GM23338 (cell line): Measurements from ENCODE around the gene MS4A18. TPM values are rescaled to one million over a fixed set of nuclear protein-coding genes. Genes with fewer than 3 reads are reported as not detected.

ENCODE experiments used
- ATAC-seq: fragments of 200-7000 bp; cut with Tn5 transposase; 3 replicates; pipeline ENCODE4 v1.9.1; 2020
- DNase-seq: peaks from one replicate; pipeline ENCODE4 v3.0.0-alpha.2; 2015; ENCODE audit warnings: low spot score
- H2AFZ ChIP-seq: fragments of 200-600 bp; sonication (generic); 2 replicates; pipeline ENCODE4 v1.8.0; 2016; ENCODE audit warnings: antibody characterized with exemption, mild to moderate bottlenecking, moderate library complexity
- H3F3A ChIP-seq: fragments of 200-600 bp; sonication (generic); replicated peaks from 2 replicates; pipeline ENCODE4 v1.8.0; 2017; ENCODE audit warnings: antibody characterized with exemption, mixed run types, low read depth
- H3K27ac ChIP-seq: fragments of 200-600 bp; sonication (generic); 2 replicates; pipeline ENCODE4 v1.6.1; 2016; ENCODE audit warnings: low read depth
- H3K27me3 ChIP-seq: fragments of 200-600 bp; sonication (generic); 2 replicates; pipeline ENCODE4 v1.8.0; 2016; ENCODE audit warnings: mild to moderate bottlenecking, mixed run types, moderate library complexity; ENCODE audit not compliant: insufficient read depth
- H3K36me3 ChIP-seq: fragments of 200-600 bp; sonication (generic); 2 replicates; pipeline ENCODE4 v1.8.0; 2016; ENCODE audit warnings: mild to moderate bottlenecking; ENCODE audit not compliant: insufficient read depth
- H3K4me1 ChIP-seq: fragments of 200-600 bp; sonication (generic); 2 replicates; pipeline ENCODE4 v1.8.0; 2016; ENCODE audit warnings: mild to moderate bottlenecking, moderate library complexity; ENCODE audit not compliant: insufficient read depth
- H3K4me2 ChIP-seq: fragments of 200-600 bp; sonication (generic); 2 replicates; pipeline ENCODE4 v1.7.1; 2017; ENCODE audit warnings: mixed run types
- H3K4me3 ChIP-seq: fragments of 200-600 bp; sonication (generic); 2 replicates; pipeline ENCODE4 v1.6.1; 2016; ENCODE audit warnings: mixed run types
- H3K79me2 ChIP-seq: fragments of 200-600 bp; sonication (generic); replicated peaks from 2 replicates; pipeline ENCODE4 v1.8.0; 2017; ENCODE audit warnings: mild to moderate bottlenecking; ENCODE audit not compliant: insufficient read depth
- H3K9me2 ChIP-seq: fragments of 200-600 bp; sonication (generic); 2 replicates; pipeline ENCODE4 v1.8.0; 2017; ENCODE audit not compliant: insufficient read depth
- H4K20me1 ChIP-seq: fragments of 200-600 bp; sonication (generic); replicated peaks from 2 replicates; pipeline ENCODE4 v1.8.0; 2017; ENCODE audit warnings: mild to moderate bottlenecking; ENCODE audit not compliant: insufficient read depth
- H3K27ac Mint-ChIP-seq: 2 replicates; pipeline ENCODE4 v1.8.0; 2020; ENCODE audit warnings: inconsistent platforms, mild to moderate bottlenecking, moderate library complexity, mixed read lengths
- H3K27me3 Mint-ChIP-seq: 3 replicates; pipeline ENCODE4 v1.8.0; 2022; ENCODE audit warnings: low read depth, mild to moderate bottlenecking, moderate library complexity, mixed read lengths, inconsistent platforms; ENCODE audit not compliant: insufficient read depth, poor library complexity
- H3K36me3 Mint-ChIP-seq: 3 replicates; pipeline ENCODE4 v1.8.0; 2021; ENCODE audit warnings: low read depth, mild to moderate bottlenecking, inconsistent platforms, moderate library complexity, mixed read lengths
- H3K4me1 Mint-ChIP-seq: 3 replicates; pipeline ENCODE4 v1.8.0; 2020; ENCODE audit warnings: mild to moderate bottlenecking, inconsistent platforms, mixed read lengths
- H3K4me3 Mint-ChIP-seq: 3 replicates; pipeline ENCODE4 v1.8.0; 2021; ENCODE audit warnings: moderate library complexity, mild to moderate bottlenecking, inconsistent platforms, mixed read lengths
- H3K9me3 Mint-ChIP-seq: 3 replicates; pipeline ENCODE4 v1.8.0; 2020; ENCODE audit warnings: moderate library complexity, mild to moderate bottlenecking, inconsistent platforms, mixed read lengths
- CREB1 ChIP-seq: fragments of 250-450 bp; sonication (Bioruptor Pico); IDR thresholded peaks from 2 replicates; pipeline ENCODE4 v1.5.0; 2020; ENCODE audit warnings: low read depth, mild to moderate bottlenecking, moderate library complexity
- EZH2 ChIP-seq: fragments of 200-600 bp; sonication (generic); IDR thresholded peaks from one replicate; pipeline ENCODE4 v1.8.0; 2017; ENCODE audit warnings: antibody characterized with exemption, mild to moderate bottlenecking, low read depth; ENCODE audit not compliant: unreplicated experiment
- EZH2phosphoT487 ChIP-seq: fragments of 200-600 bp; sonication (generic); IDR thresholded peaks from one replicate; pipeline ENCODE4 v1.8.1; 2018; ENCODE audit warnings: antibody characterized with exemption; ENCODE audit not compliant: unreplicated experiment
- JUNB ChIP-seq: IDR thresholded peaks from one replicate; pipeline ENCODE4 v1.6.1; 2016; ENCODE audit warnings: antibody characterized with exemption; ENCODE audit not compliant: unreplicated experiment
- NANOG ChIP-seq: IDR thresholded peaks from 2 replicates; pipeline ENCODE4 v1.6.1; 2016; ENCODE audit warnings: antibody characterized with exemption, borderline replicate concordance
- POLR2AphosphoS5 ChIP-seq: IDR thresholded peaks from 2 replicates; pipeline ENCODE4 v1.6.1; 2016; ENCODE audit warnings: antibody characterized with exemption, low read depth
- STAT1 ChIP-seq: IDR thresholded peaks from one replicate; pipeline ENCODE4 v1.6.1; 2016; ENCODE audit warnings: antibody characterized with exemption; ENCODE audit not compliant: unreplicated experiment
- ZNF114 ChIP-seq: fragments of 250-450 bp; sonication (Bioruptor Pico); IDR thresholded peaks from 2 replicates; pipeline ENCODE4 v1.5.0; 2020; ENCODE audit warnings: mild to moderate bottlenecking, moderate library complexity
- ZNF331 ChIP-seq: fragments of 250-450 bp; sonication (Bioruptor Pico); IDR thresholded peaks from 2 replicates; pipeline ENCODE4 v1.5.0; 2020; ENCODE audit warnings: low read depth, mild to moderate bottlenecking, moderate library complexity
- polyA plus RNA-seq: library from polyadenylated mRNA; unstranded; fragments of >200 nt; fragmentation: Nextera tagmentation; extraction: Ambion mirVana; gene quantifications from 2 replicates; pipeline ENCODE4 v1.2.1, GENCODE V29; 2016
- total RNA-seq: library from RNA; depleted of rRNA; stranded (reverse); fragments of >200 nt; shearing (Covaris generic); gene quantifications from 2 replicates; pipeline ENCODE4 v1.2.3, GENCODE V29; 2014
- TF ChIP-seq, protein P1 (sequence below): IDR thresholded peaks from one replicate; pipeline ENCODE4 v1.6.1; 2018; ENCODE audit warnings: antibody characterized with exemption; ENCODE audit not compliant: unreplicated experiment
- TF ChIP-seq, protein P2 (sequence below), 2 experiments: fragments of 200-600 bp in 1 of 2; sonication (generic) in 1 of 2; conservative IDR thresholded peaks; 2 replicates each; pipeline versions ENCODE4 v1.5.1 to v1.6.1; 2016 to 2017; ENCODE audit warnings: antibody characterized with exemption in 2 of 2, low read depth in 2 of 2, mild to moderate bottlenecking in 2 of 2, moderate library complexity in 1 of 2
- TF ChIP-seq, protein P3 (sequence below): IDR thresholded peaks from 2 replicates; pipeline ENCODE4 v1.6.1; 2016; ENCODE audit warnings: antibody characterized with exemption
- TF ChIP-seq, protein P4 (sequence below): fragments of 250-450 bp; sonication (Bioruptor Pico); IDR thresholded peaks from 2 replicates; pipeline ENCODE4 v1.5.0; 2020; ENCODE audit warnings: mild to moderate bottlenecking, moderate library complexity

Gene MS4A18
- total and polyA plus RNA-seq, 2 experiments from 2014 or later, result not detected

DNA sequence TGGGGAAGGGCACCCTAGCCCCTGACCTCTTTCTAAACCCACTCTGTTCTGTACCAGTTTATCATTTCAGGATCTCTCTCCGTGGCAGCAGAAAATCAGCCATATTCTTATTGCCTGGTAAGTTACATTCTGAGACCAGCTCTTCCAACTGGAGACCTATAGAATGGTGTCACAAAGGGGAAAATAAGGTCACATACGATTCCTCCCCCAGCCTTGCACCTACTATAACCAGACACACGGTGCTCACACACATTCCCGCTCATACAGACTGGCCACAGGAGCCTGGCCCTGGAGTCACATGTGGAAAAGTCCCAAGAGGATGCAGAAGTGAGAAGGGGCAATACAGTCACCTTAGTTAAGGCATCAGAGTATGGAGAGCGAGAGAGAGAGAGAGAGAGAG is 17.6 kb upstream of the MS4A18 start:
- Mint-ChIP-seq H3K4me1 (no peaks in the 10 kb centered on the region), H3K9me3 (no peaks in the 10 kb centered on the region), H3K27me3 (peaks cover 3% of the 10 kb centered on the region), H3K36me3 (no peaks in the 10 kb centered on the region), H3K27ac (no peak overlapping the region), H3K4me3 (no peak overlapping the region)
- Histone ChIP-seq H3K4me2 (no peak overlapping the region), H3F3A (no peaks in the 10 kb centered on the region), H3K27me3 (no peaks in the 10 kb centered on the region), H3K9me2 (peaks cover 3% of the 10 kb centered on the region; the same call in 1 of the 2 replicates), H3K4me1 (no peaks in the 10 kb centered on the region), H3K36me3 (no peaks in the 10 kb centered on the region; the same call in 1 of the 2 replicates), H3K27ac (no peak overlapping the region), H2AFZ (no peak overlapping the region), H4K20me1 (no peaks in the 10 kb centered on the region), H3K79me2 (no peaks in the 10 kb centered on the region), H3K4me3 (no peak overlapping the region)
- ATAC-seq (no peak), DNase-seq (no peak)
- no peak for TF ChIP-seq EZH2
- no peak for TF ChIP-seq EZH2phosphoT487
- TF ChIP-seq, protein P1, sequence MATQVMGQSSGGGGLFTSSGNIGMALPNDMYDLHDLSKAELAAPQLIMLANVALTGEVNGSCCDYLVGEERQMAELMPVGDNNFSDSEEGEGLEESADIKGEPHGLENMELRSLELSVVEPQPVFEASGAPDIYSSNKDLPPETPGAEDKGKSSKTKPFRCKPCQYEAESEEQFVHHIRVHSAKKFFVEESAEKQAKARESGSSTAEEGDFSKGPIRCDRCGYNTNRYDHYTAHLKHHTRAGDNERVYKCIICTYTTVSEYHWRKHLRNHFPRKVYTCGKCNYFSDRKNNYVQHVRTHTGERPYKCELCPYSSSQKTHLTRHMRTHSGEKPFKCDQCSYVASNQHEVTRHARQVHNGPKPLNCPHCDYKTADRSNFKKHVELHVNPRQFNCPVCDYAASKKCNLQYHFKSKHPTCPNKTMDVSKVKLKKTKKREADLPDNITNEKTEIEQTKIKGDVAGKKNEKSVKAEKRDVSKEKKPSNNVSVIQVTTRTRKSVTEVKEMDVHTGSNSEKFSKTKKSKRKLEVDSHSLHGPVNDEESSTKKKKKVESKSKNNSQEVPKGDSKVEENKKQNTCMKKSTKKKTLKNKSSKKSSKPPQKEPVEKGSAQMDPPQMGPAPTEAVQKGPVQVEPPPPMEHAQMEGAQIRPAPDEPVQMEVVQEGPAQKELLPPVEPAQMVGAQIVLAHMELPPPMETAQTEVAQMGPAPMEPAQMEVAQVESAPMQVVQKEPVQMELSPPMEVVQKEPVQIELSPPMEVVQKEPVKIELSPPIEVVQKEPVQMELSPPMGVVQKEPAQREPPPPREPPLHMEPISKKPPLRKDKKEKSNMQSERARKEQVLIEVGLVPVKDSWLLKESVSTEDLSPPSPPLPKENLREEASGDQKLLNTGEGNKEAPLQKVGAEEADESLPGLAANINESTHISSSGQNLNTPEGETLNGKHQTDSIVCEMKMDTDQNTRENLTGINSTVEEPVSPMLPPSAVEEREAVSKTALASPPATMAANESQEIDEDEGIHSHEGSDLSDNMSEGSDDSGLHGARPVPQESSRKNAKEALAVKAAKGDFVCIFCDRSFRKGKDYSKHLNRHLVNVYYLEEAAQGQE, result no peak
- TF ChIP-seq CREB1, result no peak
- no peak for TF ChIP-seq NANOG
- TF ChIP-seq ZNF331 (CRISPR knock-in tag), result no peak
- no peak for TF ChIP-seq POLR2AphosphoS5
- TF ChIP-seq, protein P2, sequence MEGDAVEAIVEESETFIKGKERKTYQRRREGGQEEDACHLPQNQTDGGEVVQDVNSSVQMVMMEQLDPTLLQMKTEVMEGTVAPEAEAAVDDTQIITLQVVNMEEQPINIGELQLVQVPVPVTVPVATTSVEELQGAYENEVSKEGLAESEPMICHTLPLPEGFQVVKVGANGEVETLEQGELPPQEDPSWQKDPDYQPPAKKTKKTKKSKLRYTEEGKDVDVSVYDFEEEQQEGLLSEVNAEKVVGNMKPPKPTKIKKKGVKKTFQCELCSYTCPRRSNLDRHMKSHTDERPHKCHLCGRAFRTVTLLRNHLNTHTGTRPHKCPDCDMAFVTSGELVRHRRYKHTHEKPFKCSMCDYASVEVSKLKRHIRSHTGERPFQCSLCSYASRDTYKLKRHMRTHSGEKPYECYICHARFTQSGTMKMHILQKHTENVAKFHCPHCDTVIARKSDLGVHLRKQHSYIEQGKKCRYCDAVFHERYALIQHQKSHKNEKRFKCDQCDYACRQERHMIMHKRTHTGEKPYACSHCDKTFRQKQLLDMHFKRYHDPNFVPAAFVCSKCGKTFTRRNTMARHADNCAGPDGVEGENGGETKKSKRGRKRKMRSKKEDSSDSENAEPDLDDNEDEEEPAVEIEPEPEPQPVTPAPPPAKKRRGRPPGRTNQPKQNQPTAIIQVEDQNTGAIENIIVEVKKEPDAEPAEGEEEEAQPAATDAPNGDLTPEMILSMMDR (conservative IDR thresholded peaks at IDR 0.05; ENCODE audit: low read depth in 2 of 2), result no peak
- TF ChIP-seq, protein P3, sequence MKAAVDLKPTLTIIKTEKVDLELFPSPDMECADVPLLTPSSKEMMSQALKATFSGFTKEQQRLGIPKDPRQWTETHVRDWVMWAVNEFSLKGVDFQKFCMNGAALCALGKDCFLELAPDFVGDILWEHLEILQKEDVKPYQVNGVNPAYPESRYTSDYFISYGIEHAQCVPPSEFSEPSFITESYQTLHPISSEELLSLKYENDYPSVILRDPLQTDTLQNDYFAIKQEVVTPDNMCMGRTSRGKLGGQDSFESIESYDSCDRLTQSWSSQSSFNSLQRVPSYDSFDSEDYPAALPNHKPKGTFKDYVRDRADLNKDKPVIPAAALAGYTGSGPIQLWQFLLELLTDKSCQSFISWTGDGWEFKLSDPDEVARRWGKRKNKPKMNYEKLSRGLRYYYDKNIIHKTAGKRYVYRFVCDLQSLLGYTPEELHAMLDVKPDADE, result no peak
- TF ChIP-seq, protein P4, sequence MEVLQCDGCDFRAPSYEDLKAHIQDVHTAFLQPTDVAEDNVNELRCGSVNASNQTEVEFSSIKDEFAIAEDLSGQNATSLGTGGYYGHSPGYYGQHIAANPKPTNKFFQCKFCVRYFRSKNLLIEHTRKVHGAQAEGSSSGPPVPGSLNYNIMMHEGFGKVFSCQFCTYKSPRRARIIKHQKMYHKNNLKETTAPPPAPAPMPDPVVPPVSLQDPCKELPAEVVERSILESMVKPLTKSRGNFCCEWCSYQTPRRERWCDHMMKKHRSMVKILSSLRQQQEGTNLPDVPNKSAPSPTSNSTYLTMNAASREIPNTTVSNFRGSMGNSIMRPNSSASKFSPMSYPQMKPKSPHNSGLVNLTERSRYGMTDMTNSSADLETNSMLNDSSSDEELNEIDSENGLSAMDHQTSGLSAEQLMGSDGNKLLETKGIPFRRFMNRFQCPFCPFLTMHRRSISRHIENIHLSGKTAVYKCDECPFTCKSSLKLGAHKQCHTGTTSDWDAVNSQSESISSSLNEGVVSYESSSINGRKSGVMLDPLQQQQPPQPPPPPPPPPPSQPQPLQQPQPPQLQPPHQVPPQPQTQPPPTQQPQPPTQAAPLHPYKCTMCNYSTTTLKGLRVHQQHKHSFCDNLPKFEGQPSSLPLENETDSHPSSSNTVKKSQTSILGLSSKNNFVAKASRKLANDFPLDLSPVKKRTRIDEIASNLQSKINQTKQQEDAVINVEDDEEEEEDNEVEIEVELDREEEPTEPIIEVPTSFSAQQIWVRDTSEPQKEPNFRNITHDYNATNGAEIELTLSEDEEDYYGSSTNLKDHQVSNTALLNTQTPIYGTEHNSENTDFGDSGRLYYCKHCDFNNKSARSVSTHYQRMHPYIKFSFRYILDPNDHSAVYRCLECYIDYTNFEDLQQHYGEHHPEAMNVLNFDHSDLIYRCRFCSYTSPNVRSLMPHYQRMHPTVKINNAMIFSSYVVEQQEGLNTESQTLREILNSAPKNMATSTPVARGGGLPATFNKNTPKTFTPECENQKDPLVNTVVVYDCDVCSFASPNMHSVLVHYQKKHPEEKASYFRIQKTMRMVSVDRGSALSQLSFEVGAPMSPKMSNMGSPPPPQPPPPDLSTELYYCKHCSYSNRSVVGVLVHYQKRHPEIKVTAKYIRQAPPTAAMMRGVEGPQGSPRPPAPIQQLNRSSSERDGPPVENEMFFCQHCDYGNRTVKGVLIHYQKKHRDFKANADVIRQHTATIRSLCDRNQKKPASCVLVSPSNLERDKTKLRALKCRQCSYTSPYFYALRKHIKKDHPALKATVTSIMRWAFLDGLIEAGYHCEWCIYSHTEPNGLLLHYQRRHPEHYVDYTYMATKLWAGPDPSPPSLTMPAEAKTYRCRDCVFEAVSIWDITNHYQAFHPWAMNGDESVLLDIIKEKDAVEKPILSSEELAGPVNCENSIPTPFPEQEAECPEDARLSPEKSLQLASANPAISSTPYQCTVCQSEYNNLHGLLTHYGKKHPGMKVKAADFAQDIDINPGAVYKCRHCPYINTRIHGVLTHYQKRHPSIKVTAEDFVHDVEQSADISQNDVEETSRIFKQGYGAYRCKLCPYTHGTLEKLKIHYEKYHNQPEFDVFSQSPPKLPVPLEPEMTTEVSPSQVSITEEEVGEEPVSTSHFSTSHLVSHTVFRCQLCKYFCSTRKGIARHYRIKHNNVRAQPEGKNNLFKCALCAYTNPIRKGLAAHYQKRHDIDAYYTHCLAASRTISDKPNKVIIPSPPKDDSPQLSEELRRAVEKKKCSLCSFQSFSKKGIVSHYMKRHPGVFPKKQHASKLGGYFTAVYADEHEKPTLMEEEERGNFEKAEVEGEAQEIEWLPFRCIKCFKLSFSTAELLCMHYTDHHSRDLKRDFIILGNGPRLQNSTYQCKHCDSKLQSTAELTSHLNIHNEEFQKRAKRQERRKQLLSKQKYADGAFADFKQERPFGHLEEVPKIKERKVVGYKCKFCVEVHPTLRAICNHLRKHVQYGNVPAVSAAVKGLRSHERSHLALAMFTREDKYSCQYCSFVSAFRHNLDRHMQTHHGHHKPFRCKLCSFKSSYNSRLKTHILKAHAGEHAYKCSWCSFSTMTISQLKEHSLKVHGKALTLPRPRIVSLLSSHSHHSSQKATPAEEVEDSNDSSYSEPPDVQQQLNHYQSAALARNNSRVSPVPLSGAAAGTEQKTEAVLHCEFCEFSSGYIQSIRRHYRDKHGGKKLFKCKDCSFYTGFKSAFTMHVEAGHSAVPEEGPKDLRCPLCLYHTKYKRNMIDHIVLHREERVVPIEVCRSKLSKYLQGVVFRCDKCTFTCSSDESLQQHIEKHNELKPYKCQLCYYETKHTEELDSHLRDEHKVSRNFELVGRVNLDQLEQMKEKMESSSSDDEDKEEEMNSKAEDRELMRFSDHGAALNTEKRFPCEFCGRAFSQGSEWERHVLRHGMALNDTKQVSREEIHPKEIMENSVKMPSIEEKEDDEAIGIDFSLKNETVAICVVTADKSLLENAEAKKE (CRISPR knock-in tag), result no peak
- TF ChIP-seq STAT1, result no peak
- no peak for TF ChIP-seq JUNB
- no peak for TF ChIP-seq ZNF114 (CRISPR knock-in tag)
